ENCODE measurements around the gene PCSK1N. TPM values are rescaled to one million over a fixed set of nuclear protein-coding genes. Genes with fewer than 3 reads are reported as not detected.
"Not testable (repeated sequence)": the region's sequence is repeated elsewhere in the genome, so short reads cannot be mapped to it uniquely, and the experiment has no call there.

PCSK1N gene
- total RNA-seq, 1 experiment from 2014 or later = 3.2 TPM

GRCh38 chrX:48831136-48831908 is 4.1 kb downstream of the PCSK1N start:
- H3K27me3 ChIP-seq (replicated peaks) = peaks cover 5% of the 10 kb centered on the region; the same call in 1 of the 2 replicates
- H3K36me3 ChIP-seq = no peaks in the 10 kb centered on the region
- no peaks in the 10 kb centered on the region for H3K9me3 ChIP-seq (replicated peaks)
- DNase-seq (ENCODE audit: low read depth in 1 of 2, low spot score in 2 of 2) = no peak
- no peaks in the 10 kb centered on the region for H3K4me1 ChIP-seq (replicated peaks)
- no peak overlapping the region for H3K4me3 ChIP-seq
- H3K27ac ChIP-seq = no peak overlapping the region

- Histone ChIP-seq H3K4me1 (replicated peaks) (no peaks in the 10 kb centered on the region), H3K4me3 (no peak overlapping the region), H3K27ac (no peak overlapping the region), H3K36me3 (no peaks in the 10 kb centered on the region), H3K9me3 (replicated peaks) (no peaks in the 10 kb centered on the region), H3K27me3 (replicated peaks) (no peaks in the 10 kb centered on the region)
- no peak for DNase-seq (ENCODE audit: low read depth in 1 of 2, low spot score in 2 of 2)
These were observed 6.2 kb downstream of the PCSK1N start for GRCh38 chrX:48829016-48829735.

- Histone ChIP-seq H3K27ac (no peak overlapping the region), H3K4me3 (no peak overlapping the region), H3K27me3 (replicated peaks) (no peaks in the 10 kb centered on the region), H3K36me3 (peaks cover 5% of the 10 kb centered on the region; the same call in 1 of the 2 replicates), H3K4me1 (replicated peaks) (no peaks in the 10 kb centered on the region), H3K9me3 (replicated peaks) (no peaks in the 10 kb centered on the region)
- no peak for DNase-seq (ENCODE audit: low read depth in 1 of 2, low spot score in 2 of 2)
These were observed 7.8 kb downstream of the PCSK1N start for GRCh38 chrX:48827654-48827968.

GRCh38 chrX:48826876-48827653 is 8.3 kb downstream of the PCSK1N start:
- Histone ChIP-seq H3K4me1 (replicated peaks) (no peaks in the 10 kb centered on the region), H3K27ac (no peak overlapping the region), H3K27me3 (replicated peaks) (no peaks in the 10 kb centered on the region), H3K9me3 (replicated peaks) (no peaks in the 10 kb centered on the region), H3K4me3 (no peak overlapping the region), H3K36me3 (peaks cover 5% of the 10 kb centered on the region; the same call in 1 of the 2 replicates)
- no peak for DNase-seq (ENCODE audit: low read depth in 1 of 2, low spot score in 2 of 2)

- Histone ChIP-seq H3K36me3 (peaks cover 5% of the 10 kb centered on the region; the same call in 1 of the 2 replicates), H3K4me1 (replicated peaks) (no peaks in the 10 kb centered on the region), H3K27ac (no peak within 1 kb of the TSS), H3K4me3 (no peak within 1 kb of the TSS), H3K9me3 (replicated peaks) (no peaks in the 10 kb centered on the region), H3K27me3 (replicated peaks) (no peaks in the 10 kb centered on the region)
- no peak for DNase-seq (ENCODE audit: low read depth in 1 of 2, low spot score in 2 of 2)
These were observed 9.1 kb downstream of the PCSK1N start, which contains the start of gene ERAS for GRCh38 chrX:48826135-48826875. ERAS (plus strand) TSS chrX:48826513; CDS start chrX:48829124, 2,611 bp downstream.

GRCh38 chrX:48824066-48824465 is 11.3 kb downstream of the PCSK1N start:
- Histone ChIP-seq H3K4me3 (no peak overlapping the region), H3K4me1 (replicated peaks) (no peaks in the 10 kb centered on the region), H3K27ac (no peak overlapping the region), H3K9me3 (replicated peaks) (no peaks in the 10 kb centered on the region), H3K27me3 (replicated peaks) (no peaks in the 10 kb centered on the region), H3K36me3 (peaks cover 5% of the 10 kb centered on the region; the same call in 1 of the 2 replicates)
- no peak for DNase-seq (ENCODE audit: low read depth in 1 of 2, low spot score in 2 of 2)

- DNase-seq (ENCODE audit: low read depth in 1 of 2, low spot score in 2 of 2) = no peak
- no peaks in the 10 kb centered on the region for H3K27me3 ChIP-seq (replicated peaks)
- H3K36me3 ChIP-seq = peaks cover 5% of the 10 kb centered on the region; the same call in 1 of the 2 replicates
- no peak overlapping the region for H3K4me3 ChIP-seq
- no peak overlapping the region for H3K27ac ChIP-seq
- no peaks in the 10 kb centered on the region for H3K4me1 ChIP-seq (replicated peaks)
- no peaks in the 10 kb centered on the region for H3K9me3 ChIP-seq (replicated peaks)
These were observed 12.4 kb downstream of the PCSK1N start for GRCh38 chrX:48823053-48823452.

GRCh38 chrX:48819394-48819793 is 16.0 kb downstream of the PCSK1N start:
- H3K27ac ChIP-seq; DNase-seq (ENCODE audit: low read depth in 1 of 2, low spot score in 2 of 2); H3K4me1 ChIP-seq (replicated peaks); H3K36me3 ChIP-seq; H3K9me3 ChIP-seq (replicated peaks); H3K27me3 ChIP-seq (replicated peaks); H3K4me3 ChIP-seq: not testable (repeated sequence)

- Histone ChIP-seq H3K4me1 (replicated peaks) (no peaks in the 10 kb centered on the region), H3K9me3 (replicated peaks) (no peaks in the 10 kb centered on the region), H3K27me3 (replicated peaks) (no peaks in the 10 kb centered on the region), H3K4me3 (no peak overlapping the region), H3K27ac (no peak overlapping the region), H3K36me3 (peaks cover 5% of the 10 kb centered on the region; the same call in 1 of the 2 replicates)
- no peak for DNase-seq (ENCODE audit: low read depth in 1 of 2, low spot score in 2 of 2)
These were observed 16.5 kb downstream of the PCSK1N start for GRCh38 chrX:48818866-48819265.

- Histone ChIP-seq H3K27ac (no peak overlapping the region), H3K4me3 (no peak overlapping the region), H3K27me3 (replicated peaks) (no peaks in the 10 kb centered on the region), H3K9me3 (replicated peaks) (no peaks in the 10 kb centered on the region), H3K4me1 (replicated peaks) (no peaks in the 10 kb centered on the region), H3K36me3 (no peaks in the 10 kb centered on the region)
- DNase-seq (ENCODE audit: low read depth in 1 of 2, low spot score in 2 of 2) = no peak
These were observed 17.3 kb downstream of the PCSK1N start for GRCh38 chrX:48818098-48818497.

GRCh38 chrX:48816014-48816810 is 19.2 kb downstream of the PCSK1N start:
- no peaks in the 10 kb centered on the region for H3K27me3 ChIP-seq (replicated peaks)
- no peaks in the 10 kb centered on the region for H3K36me3 ChIP-seq
- no peak overlapping the region for H3K4me3 ChIP-seq
- H3K27ac ChIP-seq = no peak overlapping the region
- no peak for DNase-seq (ENCODE audit: low read depth in 1 of 2, low spot score in 2 of 2)
- H3K4me1 ChIP-seq (replicated peaks) = no peaks in the 10 kb centered on the region
- H3K9me3 ChIP-seq (replicated peaks) = no peaks in the 10 kb centered on the region

GRCh38 chrX:48815266-48815665 is 20.1 kb downstream of the PCSK1N start:
- no peak for DNase-seq (ENCODE audit: low read depth in 1 of 2, low spot score in 2 of 2)
- Histone ChIP-seq H3K9me3 (replicated peaks) (no peaks in the 10 kb centered on the region), H3K4me1 (replicated peaks) (no peaks in the 10 kb centered on the region), H3K36me3 (no peaks in the 10 kb centered on the region), H3K27me3 (replicated peaks) (no peaks in the 10 kb centered on the region), H3K4me3 (no peak overlapping the region), H3K27ac (no peak overlapping the region)

GRCh38 chrX:48814722-48815121 is 20.7 kb downstream of the PCSK1N start:
- no peaks in the 10 kb centered on the region for H3K36me3 ChIP-seq
- no peak for DNase-seq (ENCODE audit: low read depth in 1 of 2, low spot score in 2 of 2)
- no peak overlapping the region for H3K4me3 ChIP-seq
- H3K9me3 ChIP-seq (replicated peaks) = no peaks in the 10 kb centered on the region
- H3K4me1 ChIP-seq (replicated peaks) = no peaks in the 10 kb centered on the region
- H3K27ac ChIP-seq = no peak overlapping the region
- no peaks in the 10 kb centered on the region for H3K27me3 ChIP-seq (replicated peaks)
